ENCODE data around the gene AK9. TPM values are rescaled to one million over a fixed set of nuclear protein-coding genes. Genes with fewer than 3 reads are reported as not detected.

AK9 gene
- polyA plus RNA-seq, 1 donor from 2014 or later, result 27.7 TPM

GRCh38 chr6:109498052-109498451, 192.9 kb downstream of the AK9 start:
- H3F3A ChIP-seq (ENCODE audit: insufficient read depth, low read length, poor library complexity, severe bottlenecking), result no peaks in the 10 kb centered on the region
- H3K9ac ChIP-seq (ENCODE audit: low read length), result no peak overlapping the region
- no peak for TF ChIP-seq SMC3 (conservative IDR thresholded peaks at IDR 0.05; ENCODE audit: poor library complexity)
- TF ChIP-seq TAF1 (IDR thresholded peaks at IDR 0.05; ENCODE audit: low read depth), result no peak
- TF ChIP-seq EP300 (conservative IDR thresholded peaks at IDR 0.05; ENCODE audit: poor library complexity, severe bottlenecking), result no peak
- no peak for TF ChIP-seq POLR2AphosphoS5 (IDR thresholded peaks at IDR 0.05)
- TF ChIP-seq, protein P1, sequence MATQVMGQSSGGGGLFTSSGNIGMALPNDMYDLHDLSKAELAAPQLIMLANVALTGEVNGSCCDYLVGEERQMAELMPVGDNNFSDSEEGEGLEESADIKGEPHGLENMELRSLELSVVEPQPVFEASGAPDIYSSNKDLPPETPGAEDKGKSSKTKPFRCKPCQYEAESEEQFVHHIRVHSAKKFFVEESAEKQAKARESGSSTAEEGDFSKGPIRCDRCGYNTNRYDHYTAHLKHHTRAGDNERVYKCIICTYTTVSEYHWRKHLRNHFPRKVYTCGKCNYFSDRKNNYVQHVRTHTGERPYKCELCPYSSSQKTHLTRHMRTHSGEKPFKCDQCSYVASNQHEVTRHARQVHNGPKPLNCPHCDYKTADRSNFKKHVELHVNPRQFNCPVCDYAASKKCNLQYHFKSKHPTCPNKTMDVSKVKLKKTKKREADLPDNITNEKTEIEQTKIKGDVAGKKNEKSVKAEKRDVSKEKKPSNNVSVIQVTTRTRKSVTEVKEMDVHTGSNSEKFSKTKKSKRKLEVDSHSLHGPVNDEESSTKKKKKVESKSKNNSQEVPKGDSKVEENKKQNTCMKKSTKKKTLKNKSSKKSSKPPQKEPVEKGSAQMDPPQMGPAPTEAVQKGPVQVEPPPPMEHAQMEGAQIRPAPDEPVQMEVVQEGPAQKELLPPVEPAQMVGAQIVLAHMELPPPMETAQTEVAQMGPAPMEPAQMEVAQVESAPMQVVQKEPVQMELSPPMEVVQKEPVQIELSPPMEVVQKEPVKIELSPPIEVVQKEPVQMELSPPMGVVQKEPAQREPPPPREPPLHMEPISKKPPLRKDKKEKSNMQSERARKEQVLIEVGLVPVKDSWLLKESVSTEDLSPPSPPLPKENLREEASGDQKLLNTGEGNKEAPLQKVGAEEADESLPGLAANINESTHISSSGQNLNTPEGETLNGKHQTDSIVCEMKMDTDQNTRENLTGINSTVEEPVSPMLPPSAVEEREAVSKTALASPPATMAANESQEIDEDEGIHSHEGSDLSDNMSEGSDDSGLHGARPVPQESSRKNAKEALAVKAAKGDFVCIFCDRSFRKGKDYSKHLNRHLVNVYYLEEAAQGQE (IDR thresholded peaks at IDR 0.05; ENCODE audit: borderline replicate concordance), result no peak
- no peak for TF ChIP-seq EZH2 (IDR thresholded peaks at IDR 0.05; ENCODE audit: borderline replicate concordance, insufficient read depth, low read length, poor library complexity, severe bottlenecking)
- no peak for TF ChIP-seq RAD21 (conservative IDR thresholded peaks at IDR 0.05)
- TF ChIP-seq, protein P2, sequence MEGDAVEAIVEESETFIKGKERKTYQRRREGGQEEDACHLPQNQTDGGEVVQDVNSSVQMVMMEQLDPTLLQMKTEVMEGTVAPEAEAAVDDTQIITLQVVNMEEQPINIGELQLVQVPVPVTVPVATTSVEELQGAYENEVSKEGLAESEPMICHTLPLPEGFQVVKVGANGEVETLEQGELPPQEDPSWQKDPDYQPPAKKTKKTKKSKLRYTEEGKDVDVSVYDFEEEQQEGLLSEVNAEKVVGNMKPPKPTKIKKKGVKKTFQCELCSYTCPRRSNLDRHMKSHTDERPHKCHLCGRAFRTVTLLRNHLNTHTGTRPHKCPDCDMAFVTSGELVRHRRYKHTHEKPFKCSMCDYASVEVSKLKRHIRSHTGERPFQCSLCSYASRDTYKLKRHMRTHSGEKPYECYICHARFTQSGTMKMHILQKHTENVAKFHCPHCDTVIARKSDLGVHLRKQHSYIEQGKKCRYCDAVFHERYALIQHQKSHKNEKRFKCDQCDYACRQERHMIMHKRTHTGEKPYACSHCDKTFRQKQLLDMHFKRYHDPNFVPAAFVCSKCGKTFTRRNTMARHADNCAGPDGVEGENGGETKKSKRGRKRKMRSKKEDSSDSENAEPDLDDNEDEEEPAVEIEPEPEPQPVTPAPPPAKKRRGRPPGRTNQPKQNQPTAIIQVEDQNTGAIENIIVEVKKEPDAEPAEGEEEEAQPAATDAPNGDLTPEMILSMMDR (IDR thresholded peaks at IDR 0.05; ENCODE audit: poor library complexity, severe bottlenecking), result no peak
- no peak for TF ChIP-seq MXI1 (conservative IDR thresholded peaks at IDR 0.05; ENCODE audit: poor library complexity, severe bottlenecking)
- H3K9me2 ChIP-seq (ENCODE audit: insufficient read depth, low read length), result no peaks in the 10 kb centered on the region
- H3K4me3 ChIP-seq (ENCODE audit: low read length), result no peak overlapping the region
- H3K4me2 ChIP-seq (ENCODE audit: low read length), result no peak overlapping the region
- H3K9me3 ChIP-seq (ENCODE audit: low read length), result no peaks in the 10 kb centered on the region
- H4K20me1 ChIP-seq (ENCODE audit: insufficient read depth), result no peaks in the 10 kb centered on the region
- no peaks in the 10 kb centered on the region for H3K79me2 ChIP-seq (replicated peaks; ENCODE audit: insufficient read depth, low read length)
- H3K36me3 ChIP-seq (ENCODE audit: insufficient read depth, low read length), result no peaks in the 10 kb centered on the region
- H3K27ac ChIP-seq (ENCODE audit: low read length), result no peak overlapping the region
- H2AFZ ChIP-seq (ENCODE audit: low read depth, low read length), result no peak overlapping the region
- no peaks in the 10 kb centered on the region for H3K27me3 ChIP-seq (ENCODE audit: insufficient read depth, low read depth, low read length)

DNA sequence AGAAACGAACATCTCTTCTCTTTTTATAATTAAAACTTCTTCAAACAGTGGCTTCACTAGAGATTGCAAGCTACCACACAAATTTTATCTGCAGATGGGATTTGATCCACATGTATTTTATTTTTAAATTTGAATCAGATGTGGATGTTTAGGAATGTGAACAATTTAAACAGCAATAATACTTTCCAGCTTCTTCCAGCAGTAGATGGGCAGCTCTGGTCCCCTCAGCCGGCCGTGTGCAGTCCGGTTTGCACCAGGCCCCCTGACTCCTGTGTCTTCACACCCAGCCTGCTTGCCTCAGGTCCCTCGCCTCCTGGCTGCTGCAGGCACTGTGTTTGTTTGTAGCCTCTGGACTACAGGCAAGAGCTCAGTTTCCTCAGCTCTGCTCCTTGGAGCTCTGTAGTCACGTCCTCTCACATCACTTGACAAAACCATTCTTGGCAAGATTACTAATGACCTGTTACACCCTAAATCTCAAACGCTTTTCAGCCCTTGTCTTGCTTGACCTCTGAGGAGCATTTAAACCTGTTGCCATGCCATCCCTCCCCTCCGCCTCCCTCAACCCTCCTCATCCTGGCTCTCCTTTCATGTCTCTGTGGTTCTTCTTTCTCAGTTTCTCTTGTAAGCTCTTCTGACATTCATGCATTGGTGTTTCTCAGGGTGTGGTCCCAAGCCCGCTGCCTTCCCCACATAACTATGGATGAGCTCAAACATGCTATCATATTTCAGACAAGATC, 194.8 kb downstream of the AK9 start:
- H4K20me1 ChIP-seq (ENCODE audit: insufficient read depth), result no peaks in the 10 kb centered on the region
- H3K9me2 ChIP-seq (ENCODE audit: insufficient read depth, low read length), result no peaks in the 10 kb centered on the region
- H3K79me2 ChIP-seq (replicated peaks; ENCODE audit: insufficient read depth, low read length), result no peaks in the 10 kb centered on the region
- H3K9ac ChIP-seq (ENCODE audit: low read length), result no peak overlapping the region
- H2AFZ ChIP-seq (ENCODE audit: low read depth, low read length), result no peak overlapping the region
- H3F3A ChIP-seq (ENCODE audit: insufficient read depth, low read length, poor library complexity, severe bottlenecking), result no peaks in the 10 kb centered on the region
- TF ChIP-seq RAD21 (conservative IDR thresholded peaks at IDR 0.05) (no peak), EZH2 (IDR thresholded peaks at IDR 0.05; ENCODE audit: borderline replicate concordance, insufficient read depth, low read length, poor library complexity, severe bottlenecking) (no peak), SMC3 (conservative IDR thresholded peaks at IDR 0.05; ENCODE audit: poor library complexity) (no peak), TAF1 (IDR thresholded peaks at IDR 0.05; ENCODE audit: low read depth) (no peak)
- TF ChIP-seq, protein P2 (IDR thresholded peaks at IDR 0.05; ENCODE audit: poor library complexity, severe bottlenecking), result no peak
- TF ChIP-seq, protein P1 (IDR thresholded peaks at IDR 0.05; ENCODE audit: borderline replicate concordance), result no peak
- no peaks in the 10 kb centered on the region for H3K36me3 ChIP-seq (ENCODE audit: insufficient read depth, low read length)
- H3K4me2 ChIP-seq (ENCODE audit: low read length), result no peak overlapping the region
- H3K4me3 ChIP-seq (ENCODE audit: low read length), result no peak overlapping the region
- H3K27me3 ChIP-seq (ENCODE audit: insufficient read depth, low read depth, low read length), result no peaks in the 10 kb centered on the region
- no peak overlapping the region for H3K27ac ChIP-seq (ENCODE audit: low read length)
- H3K9me3 ChIP-seq (ENCODE audit: low read length), result no peaks in the 10 kb centered on the region

Measured in neural cell (in vitro differentiated cells).